ENCODE data around the gene AFF3.

GRCh38 chr2:99846462-99847107 lies 295.8 kb downstream of the AFF3 start:
- TF ChIP-seq POLR2AphosphoS5 (IDR thresholded peaks at IDR 0.05; ENCODE audit: low read depth, low read length) (no peak), TAF1 (IDR thresholded peaks at IDR 0.05; ENCODE audit: borderline replicate concordance, insufficient read depth, low read length) (no peak), REST (IDR thresholded peaks at IDR 0.05; ENCODE audit: insufficient read depth in 1 of 2, low read depth in 2 of 2, low read length in 2 of 2) (no peak), SIN3A (IDR thresholded peaks at IDR 0.05; ENCODE audit: borderline replicate concordance, insufficient read depth, low read length) (no peak)

All from PFSK-1 (cell line).